ENCODE results near the gene MTM1.

The MTM1 gene

GRCh38 chrX:150568320-150569154 is at the start of gene MTM1:
TSS of gene MTM1 (plus strand) at chrX:150568621. CDS start at chrX:150592615, 23,994 bp downstream.
- DNase-seq (ENCODE audit: low read depth in 3 of 3): peak; percentile 79 to 89 (median 83)

GRCh38 chrX:150522494-150522893 is 45.9 kb upstream of the MTM1 start:
- DNase-seq (ENCODE audit: low read depth in 3 of 3): no peak

GRCh38 chrX:150525061-150525919 is 43.1 kb upstream of the MTM1 start:
- no peak for DNase-seq (ENCODE audit: low read depth in 3 of 3)

- DNase-seq (ENCODE audit: low read depth in 3 of 3): no peak
Observed at GRCh38 chrX:150526692-150527091, 41.7 kb upstream of the MTM1 start.

- DNase-seq (ENCODE audit: low read depth in 3 of 3): no peak
Observed at GRCh38 chrX:150527108-150527507, 41.3 kb upstream of the MTM1 start.

- DNase-seq (ENCODE audit: low read depth in 3 of 3): no peak
Observed at GRCh38 chrX:150529587-150529986, 38.8 kb upstream of the MTM1 start.

- no peak for DNase-seq (ENCODE audit: low read depth in 3 of 3)
Observed at GRCh38 chrX:150530821-150531220, 37.6 kb upstream of the MTM1 start.

- DNase-seq (ENCODE audit: low read depth in 3 of 3): no peak
Observed at GRCh38 chrX:150531467-150531866, 37.0 kb upstream of the MTM1 start.

GRCh38 chrX:150533863-150534262 is 34.6 kb upstream of the MTM1 start:
- DNase-seq (ENCODE audit: low read depth in 3 of 3): no peak

GRCh38 chrX:150536455-150537116 is 31.8 kb upstream of the MTM1 start:
- DNase-seq (ENCODE audit: low read depth in 3 of 3): no peak

- DNase-seq (ENCODE audit: low read depth in 3 of 3): no peak
Observed at GRCh38 chrX:150537851-150538250, 30.6 kb upstream of the MTM1 start.

- DNase-seq (ENCODE audit: low read depth in 3 of 3): no peak
Observed at GRCh38 chrX:150540965-150541364, 27.5 kb upstream of the MTM1 start.

- no peak for DNase-seq (ENCODE audit: low read depth in 3 of 3)
Observed at GRCh38 chrX:150542846-150543229, 25.6 kb upstream of the MTM1 start.

- DNase-seq (ENCODE audit: low read depth in 3 of 3): no peak
Observed at GRCh38 chrX:150543230-150544155, 24.9 kb upstream of the MTM1 start.

- no peak for DNase-seq (ENCODE audit: low read depth in 3 of 3)
Observed at GRCh38 chrX:150544222-150544787, 24.1 kb upstream of the MTM1 start.

- no peak for DNase-seq (ENCODE audit: low read depth in 3 of 3)
Observed at GRCh38 chrX:150544835-150545770, 23.3 kb upstream of the MTM1 start.

- DNase-seq (ENCODE audit: low read depth in 3 of 3): no peak
Observed at GRCh38 chrX:150546711-150547153, 21.7 kb upstream of the MTM1 start.

GRCh38 chrX:150547375-150548115 is 20.9 kb upstream of the MTM1 start:
- no peak for DNase-seq (ENCODE audit: low read depth in 3 of 3)

- DNase-seq (ENCODE audit: low read depth in 3 of 3): no peak
Observed at GRCh38 chrX:150548251-150548650, 20.2 kb upstream of the MTM1 start.

Data from stimulated activated CD4-positive, alpha-beta T cell treated with anti-CD3 and anti-CD28 coated beads, TNF-alpha, amount 100 ng/mL, for 24 hours (primary cell).